Stomach (tissue), 19 donors: ENCODE measurements around the gene TPCN1. TPM values are rescaled to one million over a fixed set of nuclear protein-coding genes. Genes with fewer than 3 reads are reported as not detected.

Experiments used
- DNase-seq, 2 donors: peaks; one replicate each; pipeline versions ENCODE4 v3.0.0 to v3.0.0-alpha.2; 2013 to 2019
- H3K27ac ChIP-seq, 5 donors: fragments of 200-600 bp in 4 of 5; sonication (generic) in 4 of 5; one replicate each; pipeline ENCODE4 v1.5.1; 2013 to 2019; ENCODE audit warnings: mild to moderate bottlenecking in 1 of 5, moderate library complexity in 1 of 5
- H3K27me3 ChIP-seq, 3 donors: fragments of 200-600 bp; sonication (generic); one replicate each; pipeline ENCODE4 v1.5.1; 2017 to 2019; ENCODE audit warnings: mixed run types in 1 of 3
- H3K36me3 ChIP-seq, 4 donors: fragments of 200-600 bp; sonication (generic); 1 replicate in 3 of 4; 2 replicates in 1 of 4; pipeline ENCODE4 v1.5.1; 2016 to 2019
- H3K4me1 ChIP-seq, 4 donors: fragments of 200-600 bp; sonication (generic); one replicate each; pipeline ENCODE4 v1.5.1; 2016 to 2019
- H3K4me3 ChIP-seq, 4 donors: fragments of 200-600 bp; sonication (generic) in 3 of 4; one replicate each; pipeline ENCODE4 v1.5.1; 2016 to 2019; ENCODE audit warnings: mild to moderate bottlenecking in 1 of 4
- H3K9me3 ChIP-seq, 4 donors: fragments of 200-600 bp; sonication (generic); one replicate each; pipeline ENCODE4 v1.5.1; 2016 to 2019
- CTCF ChIP-seq, 7 experiments: fragments of 450-650 bp in 4 of 7; fragments of 200-600 bp in 3 of 7; sonication (generic) in 3 of 7; IDR thresholded peaks; one replicate each; pipeline ENCODE4 v1.5.1; 2016 to 2019; ENCODE audit warnings: antibody characterized with exemption in 7 of 7, control low read depth in 2 of 7, mild to moderate bottlenecking in 1 of 7
- EP300 ChIP-seq: sonication (generic); formaldehyde crosslinking; IDR thresholded peaks from one replicate; pipeline ENCODE4 v1.6.1; 2017; ENCODE audit warnings: antibody characterized with exemption
- POLR2A ChIP-seq, 4 donors: fragments of 450-650 bp; IDR thresholded peaks; one replicate each; pipeline ENCODE4 v1.6.1; 2016; ENCODE audit warnings: antibody characterized with exemption in 4 of 4, control low read depth in 2 of 4, mild to moderate bottlenecking in 1 of 4, moderate library complexity in 1 of 4
- POLR2AphosphoS5 ChIP-seq, 3 donors: sonication (generic); formaldehyde crosslinking; IDR thresholded peaks; one replicate each; pipeline ENCODE4 v1.6.1; 2016; ENCODE audit warnings: antibody characterized with exemption in 3 of 3
- WGBS, 5 donors: extraction: QIAGEN DNeasy Blood & Tissue Kit in 3 of 5; methylation state at CpG; one replicate each; pipeline versions ENCODE4 v1.1.5 to v1.1.7; 2013 to 2018; 5-methylcytosine and 5-hydroxymethylcytosine counted together
- intact Hi-C: fragments of 100-400 bp; cut with DNase I; formaldehyde crosslinking; loops from one replicate; pipeline ENCODE4 v1.15.1; 2023; ENCODE audit warnings: low total_unique reads
- long read RNA-seq, 10 donors: transcript quantifications; one replicate each; lab custom pipeline, GENCODE V29; 2026
- polyA plus RNA-seq, 3 donors: library from polyadenylated mRNA; stranded (reverse); fragments of 200-250 nt; gene quantifications; one replicate each; pipeline ENCODE4 v1.2.3, GENCODE V29; 2013
- total RNA-seq, 5 donors: library from RNA; depleted of rRNA; stranded (reverse); fragments of >200 nt; gene quantifications; one replicate each; pipeline versions ENCODE4 v1.1.0 to v1.2.3, GENCODE V29; 2014 to 2016
- donor health status: healthy with polysubstance abuse.
- donor health status: Bipolar disorder and iron deficiency.
- donor health status: healthy.

Gene TPCN1
- total RNA-seq (10 to 100 TPM; 15.2 to 78.2 (median 48.4) TPM), polyA plus RNA-seq (10 to 100 TPM in 1 of 3 donors, 1 to 10 TPM in 2; 5.8 to 24.2 (median 6.3) TPM)
- long read RNA-seq, donor 1, result 0 reads
- long read RNA-seq, donor 2, full-length matches to known transcripts, result 1 of 1 reads
- long read RNA-seq, donor 2, partial matches to known transcripts, result 0 of 1 reads
- long read RNA-seq, donor 2, other reads (novel, unspliced or antisense), result 0 of 1 reads
- long read RNA-seq, donor 3, result 0 reads
- long read RNA-seq, donor 4, result 0 reads
- long read RNA-seq, donor 5, result 0 reads
- long read RNA-seq, donor 6, full-length matches to known transcripts, result 3 of 3 reads
- long read RNA-seq, donor 6, partial matches to known transcripts, result 0 of 3 reads
- long read RNA-seq, donor 6, other reads (novel, unspliced or antisense), result 0 of 3 reads
- long read RNA-seq, donor 7, full-length matches to known transcripts, result 1 of 1 reads
- long read RNA-seq, donor 7, partial matches to known transcripts, result 0 of 1 reads
- long read RNA-seq, donor 7, other reads (novel, unspliced or antisense), result 0 of 1 reads
- long read RNA-seq, donor 8, result 0 reads
- long read RNA-seq, donor 9, result 0 reads
- long read RNA-seq, donor 10, result 0 reads

DNA sequence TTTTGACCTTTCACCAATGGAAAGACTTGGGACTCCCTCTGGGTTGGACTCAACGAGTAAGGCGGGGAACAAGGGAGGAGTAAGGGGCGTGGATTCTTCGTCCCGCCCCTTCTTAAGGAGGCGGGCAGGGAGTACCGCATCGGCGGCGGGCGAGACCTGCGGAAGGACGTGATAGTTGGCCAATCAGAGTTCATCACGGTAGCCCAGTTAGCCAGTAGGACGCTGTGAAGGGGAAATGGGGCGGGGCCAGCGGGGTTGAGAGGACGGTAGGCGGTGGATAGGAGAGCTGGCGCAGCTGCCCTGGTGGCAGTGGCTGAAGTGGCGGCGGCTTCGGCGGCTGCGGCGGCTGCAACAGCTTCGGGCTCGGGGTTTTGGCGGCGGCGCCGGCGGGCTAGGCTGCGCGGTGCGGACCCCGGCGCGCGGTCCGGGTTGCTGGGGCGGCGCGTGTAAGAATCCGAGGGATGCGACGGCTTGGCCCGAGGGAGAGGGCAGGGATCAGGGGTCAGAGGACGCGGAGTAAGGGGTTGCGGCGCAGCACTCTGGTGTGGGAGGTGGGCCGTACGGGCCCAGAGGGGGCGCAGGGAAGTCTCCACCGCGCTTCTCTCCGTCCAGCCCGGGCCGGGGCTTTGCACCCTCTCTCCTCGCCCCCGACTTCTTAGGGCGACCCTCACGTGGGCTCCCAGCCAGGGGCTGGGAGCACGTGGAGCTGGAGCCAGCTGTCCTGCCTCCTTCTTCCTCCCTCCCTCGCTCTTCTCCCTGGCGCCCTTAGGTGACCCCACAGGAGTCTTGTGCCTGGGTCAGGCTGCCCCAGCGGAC is at the start of gene TPCN1:
TSS of gene TPCN1 (plus strand) at position 284 of the 816 bp plus-strand sequence. CDS start 5,389 bp downstream, outside the sequence.
- peak in 1 of 7 experiments; percentile 14 for TF ChIP-seq CTCF (IDR thresholded peaks at IDR 0.05)
- no peak for TF ChIP-seq EP300
- TF ChIP-seq POLR2A (IDR thresholded peaks at IDR 0.05), result peak in 2 of 4 donors; percentile 49 to 60
- TF ChIP-seq POLR2AphosphoS5 (IDR thresholded peaks at IDR 0.05), result peak; percentile 84 to 98 (median 97)
- 0 to 1% (median 1%) methylated on average over 51 to 68 of the region's 68 CpGs for whole genome bisulfite sequencing, 5 donors
- H3K4me1 ChIP-seq, result peaks cover 22 to 46% (median 31%) of the 10 kb centered on the region in 4 donors
- peak; percentile 100 for DNase-seq
- H3K4me3 ChIP-seq, result peak within 1 kb of the TSS; percentile 73 to 95 (median 78)
- H3K9me3 ChIP-seq, result no peaks in the 10 kb centered on the region
- intact Hi-C loops, result no loop called here
- H3K27me3 ChIP-seq, result no peaks in the 10 kb centered on the region
- peak within 1 kb of the TSS; percentile 91 to 96 (median 95) for H3K27ac ChIP-seq
- no peaks in the 10 kb centered on the region for H3K36me3 ChIP-seq

- TF ChIP-seq POLR2AphosphoS5 (IDR thresholded peaks at IDR 0.05) (no peak), POLR2A (IDR thresholded peaks at IDR 0.05) (no peak), EP300 (no peak), CTCF (IDR thresholded peaks at IDR 0.05) (no peak)
- Histone ChIP-seq H3K27me3 (no peaks in the 10 kb centered on the region), H3K27ac (no peak overlapping the region), H3K4me1 (peaks cover 0 to 3% (median 0%) of the 10 kb centered on the region in 4 donors), H3K4me3 (no peak overlapping the region), H3K36me3 (peaks cover 88 to 100% (median 100%) of the 10 kb centered on the region in 4 donors), H3K9me3 (no peaks in the 10 kb centered on the region)
- WGBS, 5 donors, result 95 to 96% (median 96%) methylated on average over 9 of the region's 9 CpGs
- no peak for DNase-seq
- intact Hi-C loops, result loop anchor here (5.0 kb wide), 1 partner anchor 124 kb away; no protein-coding TSS in a partner anchor
Measured at GRCh38 chr12:113171543-113171942, 49.7 kb upstream of the TPCN1 start.

GRCh38 chr12:113172185-113172584 is 49.1 kb upstream of the TPCN1 start:
- Histone ChIP-seq H3K27ac (no peak overlapping the region), H3K27me3 (no peaks in the 10 kb centered on the region), H3K9me3 (peaks cover 0 to 3% (median 0%) of the 10 kb centered on the region in 4 donors), H3K4me1 (peaks cover 0 to 3% (median 0%) of the 10 kb centered on the region in 4 donors), H3K36me3 (peaks cover 89 to 100% (median 100%) of the 10 kb centered on the region in 4 donors), H3K4me3 (no peak overlapping the region)
- no peak for DNase-seq
- no peak for TF ChIP-seq EP300
- no peak for TF ChIP-seq POLR2A (IDR thresholded peaks at IDR 0.05)
- intact Hi-C loops, result loop anchor here (5.0 kb wide), 1 partner anchor 125 kb away; no protein-coding TSS in a partner anchor
- 93 to 96% (median 95%) methylated on average over 20 of the region's 20 CpGs for WGBS, 5 donors

DNA sequence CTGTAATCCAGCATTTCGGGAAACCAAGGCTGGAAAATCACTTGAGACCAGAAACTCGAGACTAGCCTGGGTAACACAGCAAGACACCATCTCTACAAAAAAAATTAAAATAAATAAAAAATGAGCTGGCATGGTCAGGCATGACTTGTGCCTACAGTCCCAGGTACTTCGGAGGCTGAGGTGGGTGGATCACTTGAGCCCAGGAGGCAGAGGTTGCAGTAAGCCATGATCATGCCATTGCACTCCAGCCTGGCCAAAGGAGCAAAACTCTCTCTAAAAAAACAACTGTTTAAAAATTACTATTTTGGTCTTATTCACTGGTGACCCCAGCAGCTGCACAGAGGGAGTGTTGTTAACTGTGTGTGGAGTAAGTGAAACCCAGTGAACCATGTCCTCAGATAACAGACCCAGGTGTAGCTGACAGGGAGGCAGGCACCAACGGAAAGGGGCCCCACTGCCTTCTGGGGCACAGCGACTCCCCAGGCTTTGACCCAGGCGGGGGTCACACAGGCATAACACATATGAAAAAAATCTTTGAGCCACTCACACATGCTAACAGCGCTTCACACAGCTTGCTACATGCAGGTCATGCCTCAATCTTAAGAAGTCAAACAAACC is 48.1 kb upstream of the TPCN1 start:
- no peak overlapping the region for H3K27ac ChIP-seq
- H3K27me3 ChIP-seq, result no peaks in the 10 kb centered on the region
- 83 to 94% (median 91%) methylated on average over 7 of the region's 7 CpGs for WGBS, 5 donors
- DNase-seq, result peak in 1 of 2 donors; percentile 26
- TF ChIP-seq POLR2A (IDR thresholded peaks at IDR 0.05) (no peak), CTCF (IDR thresholded peaks at IDR 0.05) (no peak), POLR2AphosphoS5 (IDR thresholded peaks at IDR 0.05) (no peak), EP300 (no peak)
- intact Hi-C loops, result loop anchor here (5.0 kb wide), 1 partner anchor 126 kb away; no protein-coding TSS in a partner anchor
- H3K36me3 ChIP-seq, result peaks cover 92 to 100% (median 100%) of the 10 kb centered on the region in 4 donors
- H3K9me3 ChIP-seq, result peaks cover 0 to 4% (median 0%) of the 10 kb centered on the region in 4 donors
- no peak overlapping the region for H3K4me3 ChIP-seq
- H3K4me1 ChIP-seq, result peaks cover 0 to 3% (median 0%) of the 10 kb centered on the region in 4 donors
